K562 (cell line): ENCODE measurements around the gene TEX30. TPM values are rescaled to one million over a fixed set of nuclear protein-coding genes. Genes with fewer than 3 reads are reported as not detected.

ENCODE experiments used
- ATAC-seq: fragments of 200-7000 bp; cut with Tn5 transposase; 3 replicates; pipeline ENCODE4 v1.9.1; 2020; ENCODE audit warnings: moderate library complexity
- BruUV-seq: library from RNA; stranded (reverse); fragments of 400-500 nt; replicated peaks from 2 replicates; lab custom pipeline; 2021; lab: Mats Ljungman, UMichigan
- CTCF ChIA-PET: fragments of 300-600 bp; formaldehyde crosslinking; extraction: SDS; loops from one replicate; lab custom pipeline; 2021; ENCODE audit warnings: low intra/inter-chr PET ratio; lab: Yijun Ruan, JAX
- POLR2A ChIA-PET: fragments of 300-600, 350-650 bp; sonication (Branson Sonifier 250); formaldehyde crosslinking; extraction: SDS; loops from one replicate; lab custom pipeline; 2021; ENCODE audit warnings: antibody characterized with exemption, inconsistent platforms; lab: Yijun Ruan, JAX
- DNase-seq, 4 experiments: peaks; one replicate each; pipeline versions ENCODE4 v3.0.0 to v3.0.0-alpha.2; 2011 to 2018; ENCODE audit warnings: low spot score in 3 of 4, mixed read lengths in 3 of 4; ENCODE audit errors: extremely low read depth in 1 of 4
- FAIRE-seq: peaks from 2 replicates; lab custom pipeline; 2011; peaks lifted over from hg19 to GRCh38; lab: Jason Lieb, UNC
- H2AFZ ChIP-seq: 2 replicates; pipeline ENCODE4 v1.6.0; 2011; ENCODE audit warnings: low read depth, low read length, control low read depth, inconsistent platforms
- H3K27ac ChIP-seq: fragments of 200-600 bp; 3 replicates; pipeline ENCODE4 v1.8.0; 2011; ENCODE audit warnings: low read depth, mild to moderate bottlenecking, control low read depth, inconsistent platforms, low read length, moderate library complexity, mixed read lengths; ENCODE audit errors: extremely low read depth
- H3K27me3 ChIP-seq, 2 experiments: fragments of 300-600 bp in 1 of 2; 2 replicates in 1 of 2; 3 replicates in 1 of 2; pipeline versions ENCODE4 v1.6.0 to v1.8.0; 2011; ENCODE audit warnings: inconsistent platforms in 2 of 2, low read length in 2 of 2, mild to moderate bottlenecking in 1 of 2, mixed read lengths in 1 of 2, moderate library complexity in 1 of 2; ENCODE audit not compliant: control insufficient read depth in 2 of 2, insufficient read depth in 2 of 2
- H3K36me3 ChIP-seq: fragments of 300-600 bp; 3 replicates; pipeline ENCODE4 v1.8.0; 2011; ENCODE audit warnings: mild to moderate bottlenecking, low read length, inconsistent platforms; ENCODE audit not compliant: control insufficient read depth, insufficient read depth
- H3K4me1 ChIP-seq, 2 experiments: fragments of 200-600 bp in 1 of 2; replicated peaks in 1 of 2; 2 replicates in 1 of 2; 3 replicates in 1 of 2; pipeline versions ENCODE4 v1.5.1 to v1.8.0; 2011; ENCODE audit warnings: inconsistent platforms in 2 of 2, low read length in 2 of 2, mild to moderate bottlenecking in 1 of 2, mixed read lengths in 1 of 2, moderate library complexity in 1 of 2; ENCODE audit not compliant: control insufficient read depth in 2 of 2, insufficient read depth in 2 of 2
- H3K4me2 ChIP-seq: 2 replicates; pipeline ENCODE4 v1.6.1; 2011; ENCODE audit warnings: low read length, control low read depth, inconsistent platforms, mixed read lengths; ENCODE audit not compliant: insufficient read depth
- H3K4me3 ChIP-seq: fragments of 200-600 bp; sonication (generic), shearing (Covaris generic); 2 replicates; pipeline ENCODE4 v1.5.1; 2016; ENCODE audit warnings: control low read depth, inconsistent platforms
- H3K79me2 ChIP-seq: fragments of 200-600 bp; 3 replicates; pipeline ENCODE4 v1.8.0; 2011; ENCODE audit warnings: low read length, inconsistent platforms; ENCODE audit not compliant: control insufficient read depth, insufficient read depth
- H3K9ac ChIP-seq, 2 experiments: 2 replicates each; pipeline versions ENCODE4 v1.6.0 to v1.6.1; 2011; ENCODE audit warnings: low read depth in 2 of 2, low read length in 2 of 2, control low read depth in 1 of 2, inconsistent platforms in 1 of 2, mild to moderate bottlenecking in 1 of 2, mixed read lengths in 1 of 2; ENCODE audit not compliant: insufficient read depth in 1 of 2
- H3K9me1 ChIP-seq: one replicate; pipeline ENCODE4 v1.6.0; 2011; ENCODE audit warnings: inconsistent platforms, mild to moderate bottlenecking, low read length, moderate library complexity; ENCODE audit not compliant: control insufficient read depth, insufficient read depth
- H3K9me3 ChIP-seq: replicated peaks from 2 replicates; pipeline ENCODE4 v1.5.1; 2011; ENCODE audit warnings: low read depth, low read length, inconsistent platforms; ENCODE audit not compliant: control insufficient read depth, insufficient read depth
- H4K20me1 ChIP-seq: replicated peaks from 2 replicates; pipeline ENCODE4 v1.6.1; 2011; ENCODE audit warnings: low read length, inconsistent platforms, mixed read lengths; ENCODE audit not compliant: control insufficient read depth, insufficient read depth
- ETV6 ChIP-seq, 3 experiments: fragments of 150-350 bp in 1 of 3; sonication (generic) in 1 of 3; formaldehyde crosslinking in 1 of 3; IDR thresholded peaks; 2 replicates each; pipeline versions ENCODE4 v1.6.1 to v1.8.0; 2014 to 2022; ENCODE audit warnings: borderline replicate concordance in 2 of 3, low read depth in 2 of 3, antibody characterized with exemption in 1 of 3, low read length in 1 of 3, mild to moderate bottlenecking in 1 of 3, missing genetic modification reagents in 1 of 3
- EZH2 ChIP-seq: IDR thresholded peaks from 2 replicates; pipeline ENCODE4 v1.6.1; 2012; ENCODE audit warnings: low read depth, mild to moderate bottlenecking, inconsistent platforms, low read length, borderline replicate concordance
- PRPF4 ChIP-seq: fragments of 200-400 bp; formaldehyde crosslinking; IDR thresholded peaks from one replicate; pipeline ENCODE4 v1.6.1; 2017; ENCODE audit warnings: low read length, low read depth, mild to moderate bottlenecking; ENCODE audit not compliant: insufficient read depth, poor library complexity, severe bottlenecking
- ZBTB33 ChIP-seq: sonication (generic); formaldehyde crosslinking; IDR thresholded peaks from 2 replicates; pipeline ENCODE4 v1.8.1; 2023; ENCODE audit warnings: mild to moderate bottlenecking, missing genetic modification reagents
- ZSCAN32 ChIP-seq: fragments of 450-650 bp; formaldehyde crosslinking; IDR thresholded peaks from 2 replicates; pipeline ENCODE4 v1.4.0; 2020; ENCODE audit warnings: mild to moderate bottlenecking, moderate library complexity
- WGBS: fragments of 100-300 bp; shearing (Covaris generic); methylation state at CpG from one replicate; pipeline ENCODE4 v1.1.6; 2016; ENCODE audit warnings: low coverage, mixed read lengths; ENCODE audit not compliant: insufficient coverage; ENCODE audit errors: missing lambda C conversion rate; 5-methylcytosine and 5-hydroxymethylcytosine counted together
- in situ Hi-C: fragments of 300-500 bp; cut with MboI; formaldehyde crosslinking; loops from 4 replicates; pipeline ENCODE4 v1.15.0; 2018; ENCODE audit warnings: inconsistent platforms, mixed read lengths
- intact Hi-C: fragments of 100-400 bp; cut with micrococcal nuclease; formaldehyde crosslinking; loops from 2 replicates; pipeline ENCODE4 v1.14.2; 2022
- polyA plus RNA-seq, 8 experiments: library from polyadenylated mRNA; depleted of rRNA in 4 of 8; stranded (reverse) in 5 of 8; unstranded in 3 of 8; fragments of >200 nt; fragmentation: Nextera tagmentation in 2 of 8; fragmentation: Illumina TruSeq in 1 of 8; extraction: Ambion mirVana in 2 of 8; extraction: Trizol in 1 of 8; gene quantifications; 2 replicates each; pipeline versions ENCODE4 v1.2.1 to v1.2.3, GENCODE V29; 2011 to 2014; ENCODE audit warnings: inconsistent platforms in 1 of 8, missing spikeins in 1 of 8
- total RNA-seq, 7 experiments: library from RNA; depleted of rRNA in 6 of 7; stranded (reverse); fragments of >200 nt in 6 of 7; fragmentation: Illumina TruSeq in 2 of 7; extraction: Trizol in 2 of 7; gene quantifications; 2 replicates each; pipeline versions ENCODE4 v1.2.1 to v1.2.3, GENCODE V29; 2011 to 2021; ENCODE audit warnings: low replicate concordance in 1 of 7

The TEX30 gene
- total and polyA plus RNA-seq, 9 of the 15 experiments (the other 6 are each of a cell fraction or from before 2014, with no cell fraction given) = 24.1 to 143 (median 37.3) TPM

- Histone ChIP-seq H3K79me2 (no peaks in the 10 kb centered on the region), H4K20me1 (no peaks in the 10 kb centered on the region), H2AFZ (no peak overlapping the region), H3K4me3 (no peak overlapping the region), H3K4me2 (no peak overlapping the region), H3K36me3 (no peaks in the 10 kb centered on the region), H3K27me3 (no peaks in the 10 kb centered on the region), H3K9me3 (no peaks in the 10 kb centered on the region), H3K4me1 (no peaks in the 10 kb centered on the region), H3K9ac (no peak overlapping the region), H3K27ac (no peak overlapping the region), H3K9me1 (no peaks in the 10 kb centered on the region)
- intact Hi-C loops (no loop called here), in situ Hi-C loops (no loop called here)
- ChIA-PET POLR2A (interaction anchor here (0.6 kb wide), 1 partner anchor 15 kb away, joined by 3 read pairs; no protein-coding TSS in a partner anchor), CTCF (no interaction called here)
- ATAC-seq = no peak
- BruUV-seq = no TSS peak
- WGBS = 0% methylated on average over 1 of the region's 1 CpG
- DNase-seq = no peak
- TF ChIP-seq ZBTB33 (CRISPR knock-in tag) (no peak), EZH2 (no peak), PRPF4 (no peak), ZSCAN32 (CRISPR knock-in tag) (no peak), ETV6 (IDR thresholded peaks at IDR 0.05; ENCODE audit: borderline replicate concordance in 1 of 2, low read depth in 2 of 2, low read length in 1 of 2) (no peak), ETV6 (CRISPR knock-in tag; IDR thresholded peaks at IDR 0.05; ENCODE audit: borderline replicate concordance) (no peak)
- FAIRE-seq = no peak
These were observed 31.5 kb downstream of the TEX30 start for GRCh38 chr13:102742101-102742500.
